ENCODE data around the gene MYADML2. TPM values are rescaled to one million over a fixed set of nuclear protein-coding genes. Genes with fewer than 3 reads are reported as not detected.

MYADML2 gene
- total RNA-seq, 2 experiments from 2014 or later, result not detected

DNA sequence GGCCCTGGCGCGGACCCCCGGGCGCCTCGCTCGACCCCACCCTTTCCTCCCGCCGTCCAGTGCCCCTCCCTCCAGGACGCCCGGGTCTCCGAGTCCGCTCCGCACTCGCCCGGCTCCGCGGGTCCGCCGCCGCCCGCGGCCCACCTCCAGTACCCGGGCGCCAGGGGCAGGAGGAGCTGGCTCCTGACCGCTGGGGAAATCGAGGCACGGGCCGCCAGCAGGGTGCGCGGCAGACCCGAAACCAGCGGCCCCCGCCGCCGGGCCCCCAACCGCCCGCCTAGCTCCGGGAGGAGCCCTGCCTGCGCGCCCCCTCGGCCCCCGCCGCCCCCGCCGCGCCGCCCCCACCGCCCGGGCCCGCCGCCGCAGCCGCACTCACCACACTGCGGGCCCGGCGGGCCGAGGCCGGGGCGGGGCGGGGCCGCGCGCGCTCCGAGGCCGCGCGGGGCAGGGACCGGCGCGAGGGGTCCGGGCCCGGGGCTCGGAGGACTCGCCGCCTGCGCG, 19.8 kb downstream of the MYADML2 start:
- H3K27me3 ChIP-seq (ENCODE audit: control insufficient read depth in 1 of 2, insufficient read depth in 2 of 2, low read length in 2 of 2), result peaks cover 17 to 19% of the 10 kb centered on the region in 2 experiments
- ChIA-PET CTCF (interaction anchor here (0.9 to 3.9 kb wide), 3 partner anchors 32 to 95 kb away, joined by 3 to 16 read pairs (median 5); partner anchors contain the start of gene CENPX), POLR2A (interaction anchor here (1.0 to 3.5 kb wide), 11 partner anchors 11 to 224 kb away, joined by 3 to 26 read pairs (median 5); partner anchors contain the start of genes ARHGDIA, ASPSCR1, DCXR and MRPL12)
- peaks cover 2% of the 10 kb centered on the region for H3K36me3 ChIP-seq (ENCODE audit: insufficient read depth, low read length)
- H3K4me3 ChIP-seq (ENCODE audit: low read length), result peak overlapping the region; percentile 61
- ATAC-seq (ENCODE audit: poor library complexity), result peak; percentile 1
- no peaks in the 10 kb centered on the region for H3K9me3 ChIP-seq (ENCODE audit: control insufficient read depth in 1 of 2, insufficient read depth in 1 of 2, low read length in 2 of 2)
- H3K36me3 Mint-ChIP-seq (ENCODE audit: low read depth), result no peaks in the 10 kb centered on the region
- peaks cover 51% of the 10 kb centered on the region for H3K4me1 ChIP-seq (ENCODE audit: insufficient read depth, low read length)
- H3K27me3 Mint-ChIP-seq, result peaks cover 14% of the 10 kb centered on the region
- TF ChIP-seq, protein P1, sequence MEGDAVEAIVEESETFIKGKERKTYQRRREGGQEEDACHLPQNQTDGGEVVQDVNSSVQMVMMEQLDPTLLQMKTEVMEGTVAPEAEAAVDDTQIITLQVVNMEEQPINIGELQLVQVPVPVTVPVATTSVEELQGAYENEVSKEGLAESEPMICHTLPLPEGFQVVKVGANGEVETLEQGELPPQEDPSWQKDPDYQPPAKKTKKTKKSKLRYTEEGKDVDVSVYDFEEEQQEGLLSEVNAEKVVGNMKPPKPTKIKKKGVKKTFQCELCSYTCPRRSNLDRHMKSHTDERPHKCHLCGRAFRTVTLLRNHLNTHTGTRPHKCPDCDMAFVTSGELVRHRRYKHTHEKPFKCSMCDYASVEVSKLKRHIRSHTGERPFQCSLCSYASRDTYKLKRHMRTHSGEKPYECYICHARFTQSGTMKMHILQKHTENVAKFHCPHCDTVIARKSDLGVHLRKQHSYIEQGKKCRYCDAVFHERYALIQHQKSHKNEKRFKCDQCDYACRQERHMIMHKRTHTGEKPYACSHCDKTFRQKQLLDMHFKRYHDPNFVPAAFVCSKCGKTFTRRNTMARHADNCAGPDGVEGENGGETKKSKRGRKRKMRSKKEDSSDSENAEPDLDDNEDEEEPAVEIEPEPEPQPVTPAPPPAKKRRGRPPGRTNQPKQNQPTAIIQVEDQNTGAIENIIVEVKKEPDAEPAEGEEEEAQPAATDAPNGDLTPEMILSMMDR (IDR thresholded peaks at IDR 0.05), result no peak
- no peaks in the 10 kb centered on the region for H3K9me3 Mint-ChIP-seq
- H3K4me3 Mint-ChIP-seq, result no peak overlapping the region
- peak overlapping the region in 1 of 2 donors; percentile 65 for H3K27ac ChIP-seq (ENCODE audit: low read depth in 1 of 2, low read length in 2 of 2)
- no peak for DNase-seq
- H3K4me1 Mint-ChIP-seq (ENCODE audit: low read depth), result peaks cover 20% of the 10 kb centered on the region
- H3K27ac Mint-ChIP-seq, result no peak overlapping the region
- intact Hi-C loops (cut with DNase I, micrococcal nuclease), result loop anchor here (2.0 to 5.0 kb wide), 4 partner anchors 16 to 225 kb away; partner anchors contain the start of genes ALYREF (in 1 of the 2), ANAPC11 (in 1 of the 2), ARHGDIA (in 1 of the 2) and MRPL12 (in 1 of the 2)

GRCh38 chr17:81926451-81927151, 20.4 kb downstream of the MYADML2 start:
- H3K4me3 ChIP-seq (ENCODE audit: low read length), result peak overlapping the region; percentile 61
- H3K4me1 ChIP-seq (ENCODE audit: insufficient read depth, low read length), result peaks cover 55% of the 10 kb centered on the region
- ChIA-PET POLR2A (interaction anchor here (1.0 to 3.5 kb wide), 8 partner anchors 10 to 224 kb away, joined by 3 to 26 read pairs (median 6); partner anchors contain the start of genes ARHGDIA, MRPL12 and SIRT7), CTCF (interaction anchor here (0.9 to 3.9 kb wide), 3 partner anchors 15 to 104 kb away, joined by 3 to 16 read pairs (median 3); partner anchors contain the start of gene PCYT2)
- TF ChIP-seq, protein P1 (IDR thresholded peaks at IDR 0.05), result no peak
- peaks cover 11% of the 10 kb centered on the region for H3K27me3 Mint-ChIP-seq
- peaks cover 17 to 19% of the 10 kb centered on the region in 2 experiments for H3K27me3 ChIP-seq (ENCODE audit: control insufficient read depth in 1 of 2, insufficient read depth in 2 of 2, low read length in 2 of 2)
- intact Hi-C loops (cut with DNase I, micrococcal nuclease), result loop anchor here (2.0 to 5.0 kb wide), 4 partner anchors 16 to 224 kb away; partner anchors contain the start of genes ALYREF (in 1 of the 2), ANAPC11 (in 1 of the 2), ARHGDIA (in 1 of the 2) and MRPL12 (in 1 of the 2)
- peaks cover 4% of the 10 kb centered on the region for H3K36me3 ChIP-seq (ENCODE audit: insufficient read depth, low read length)
- H3K36me3 Mint-ChIP-seq (ENCODE audit: low read depth), result no peaks in the 10 kb centered on the region
- H3K9me3 Mint-ChIP-seq, result no peaks in the 10 kb centered on the region
- peak overlapping the region; percentile 88 for H3K4me3 Mint-ChIP-seq
- ATAC-seq (ENCODE audit: poor library complexity) (peak; percentile 55), DNase-seq (peak in 12 of 14 experiments; percentile 26 to 87 (median 44))
- H3K27ac ChIP-seq (ENCODE audit: low read depth in 1 of 2, low read length in 2 of 2), result peak overlapping the region; percentile 54 to 65
- H3K27ac Mint-ChIP-seq, result peak overlapping the region; percentile 88
- H3K9me3 ChIP-seq (ENCODE audit: control insufficient read depth in 1 of 2, insufficient read depth in 1 of 2, low read length in 2 of 2), result no peaks in the 10 kb centered on the region
- peaks cover 20% of the 10 kb centered on the region for H3K4me1 Mint-ChIP-seq (ENCODE audit: low read depth)

DNA sequence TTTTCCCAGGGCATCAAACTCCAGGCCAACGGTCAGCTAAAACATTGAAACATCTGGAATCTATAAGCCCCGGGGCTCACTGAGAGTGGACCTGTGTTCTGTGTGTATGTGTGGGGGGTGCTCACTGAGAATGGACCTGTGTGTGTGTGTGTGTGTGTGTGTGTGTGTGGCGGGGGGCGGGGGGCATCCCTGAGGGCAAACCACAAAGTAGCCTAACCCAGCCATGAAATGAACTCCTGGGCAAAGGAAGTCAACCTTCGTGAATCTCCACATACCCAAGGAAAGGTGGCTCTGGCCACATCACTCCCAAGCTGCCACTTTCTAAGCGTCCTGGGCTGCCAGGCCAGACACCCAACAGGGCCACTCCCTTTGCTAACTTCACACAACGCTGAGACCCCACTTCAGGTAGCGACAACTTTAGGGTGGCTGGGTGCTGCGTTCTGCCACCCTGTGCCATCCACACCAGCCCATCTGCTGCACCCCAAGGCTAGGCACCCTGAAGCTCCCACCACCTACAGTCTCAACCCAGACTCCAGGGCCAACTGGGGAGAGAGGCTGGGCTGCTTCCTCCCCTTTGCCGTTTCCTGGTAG, 21.1 kb downstream of the MYADML2 start:
- peaks cover 4% of the 10 kb centered on the region for H3K36me3 ChIP-seq (ENCODE audit: insufficient read depth, low read length)
- TF ChIP-seq, protein P1 (IDR thresholded peaks at IDR 0.05), result no peak
- Mint-ChIP-seq H3K4me3 (peak overlapping the region; percentile 88), H3K27ac (peak overlapping the region; percentile 88), H3K36me3 (ENCODE audit: low read depth) (peaks cover 3% of the 10 kb centered on the region), H3K4me1 (ENCODE audit: low read depth) (peaks cover 20% of the 10 kb centered on the region), H3K9me3 (no peaks in the 10 kb centered on the region), H3K27me3 (peaks cover 8% of the 10 kb centered on the region)
- DNase-seq (peak in 1 of 14 experiments; percentile 30), ATAC-seq (ENCODE audit: poor library complexity) (peak; percentile 25)
- peaks cover 55% of the 10 kb centered on the region for H3K4me1 ChIP-seq (ENCODE audit: insufficient read depth, low read length)
- H3K27me3 ChIP-seq (ENCODE audit: control insufficient read depth in 1 of 2, insufficient read depth in 2 of 2, low read length in 2 of 2), result peaks cover 17 to 19% of the 10 kb centered on the region in 2 experiments
- ChIA-PET CTCF (interaction anchor here (0.9 to 3.9 kb wide), 3 partner anchors 15 to 105 kb away, joined by 3 to 16 read pairs (median 3); partner anchors contain the start of gene PCYT2), POLR2A (interaction anchor here (0.9 to 3.5 kb wide), 6 partner anchors 9 to 223 kb away, joined by 3 to 26 read pairs (median 6); partner anchors contain the start of genes ARHGDIA and SIRT7)
- intact Hi-C loops (cut with DNase I, micrococcal nuclease), result loop anchor here (2.0 to 5.0 kb wide), 4 partner anchors 15 to 224 kb away; partner anchors contain the start of genes ALYREF (in 1 of the 2), ANAPC11 (in 1 of the 2), ARHGDIA (in 1 of the 2) and MRPL12 (in 1 of the 2)
- H3K9me3 ChIP-seq (ENCODE audit: control insufficient read depth in 1 of 2, insufficient read depth in 1 of 2, low read length in 2 of 2), result no peaks in the 10 kb centered on the region
- peak overlapping the region; percentile 61 for H3K4me3 ChIP-seq (ENCODE audit: low read length)
- peak overlapping the region in 1 of 2 donors; percentile 65 for H3K27ac ChIP-seq (ENCODE audit: low read depth in 1 of 2, low read length in 2 of 2)

Measured in CD4-positive, alpha-beta T cell (primary cell).